Endothelial cell of umbilical vein (primary cell): ENCODE measurements around the gene RBAK. TPM values are rescaled to one million over a fixed set of nuclear protein-coding genes. Genes with fewer than 3 reads are reported as not detected.

Experiments used
- BruUV-seq: library from RNA; stranded (reverse); fragments of 400-500 nt; replicated peaks from 2 replicates; lab custom pipeline; 2021; lab: Mats Ljungman, UMichigan
- CTCF ChIA-PET: fragments of 300-600, 350-600 bp; sonication (Branson Sonifier 250); formaldehyde crosslinking; loops from one replicate; lab custom pipeline; 2021; ENCODE audit warnings: antibody characterized with exemption, inconsistent platforms; lab: Charles Lee
- POLR2A ChIA-PET: fragments of 300-600, 350-600 bp; sonication (Branson Sonifier 250); formaldehyde crosslinking; loops from one replicate; lab custom pipeline; 2021; ENCODE audit warnings: antibody characterized with exemption, inconsistent platforms; lab: Charles Lee
- DNase-seq: peaks from one replicate; pipeline ENCODE4 v3.0.0-alpha.2; 2011; ENCODE audit warnings: low read depth, low spot score
- FAIRE-seq: peaks from 2 replicates; lab custom pipeline; 2011; peaks lifted over from hg19 to GRCh38; lab: Jason Lieb, UNC
- H2AFZ ChIP-seq: 2 replicates; pipeline ENCODE4 v1.6.0; 2012; ENCODE audit warnings: low read depth, low read length, control low read depth, inconsistent platforms
- H3K27ac ChIP-seq: 2 replicates; pipeline ENCODE4 v1.5.1; 2011; ENCODE audit warnings: low read depth, mild to moderate bottlenecking, control low read depth, low read length, moderate library complexity; ENCODE audit not compliant: insufficient read depth
- H3K27me3 ChIP-seq, 2 experiments: 2 replicates each; pipeline versions ENCODE4 v1.6.0 to v1.6.1; 2011; ENCODE audit warnings: low read length in 2 of 2, mixed read lengths in 1 of 2; ENCODE audit not compliant: control insufficient read depth in 2 of 2, insufficient read depth in 2 of 2
- H3K36me3 ChIP-seq, 2 experiments: 2 replicates in 1 of 2; 3 replicates in 1 of 2; pipeline ENCODE4 v1.5.1; 2011; ENCODE audit warnings: low read length in 2 of 2, mild to moderate bottlenecking in 1 of 2, moderate library complexity in 1 of 2; ENCODE audit not compliant: control insufficient read depth in 2 of 2, insufficient read depth in 2 of 2; ENCODE audit errors: extremely low read depth in 1 of 2
- H3K4me1 ChIP-seq: 3 replicates; pipeline ENCODE4 v1.5.1; 2011; ENCODE audit warnings: mild to moderate bottlenecking, low read length; ENCODE audit not compliant: control insufficient read depth, insufficient read depth; ENCODE audit errors: extremely low read depth
- H3K4me2 ChIP-seq: 2 replicates; pipeline ENCODE4 v1.6.1; 2011; ENCODE audit warnings: low read length, control low read depth, mixed read lengths; ENCODE audit not compliant: insufficient read depth
- H3K4me3 ChIP-seq, 3 experiments: fragments of 200-600 bp in 1 of 3; sonication (generic), shearing (Covaris generic) in 1 of 3; replicated peaks in 1 of 3; 2 replicates each; pipeline ENCODE4 v1.5.1; 2011 to 2016; ENCODE audit warnings: control low read depth in 3 of 3, low read length in 3 of 3, mild to moderate bottlenecking in 2 of 3, inconsistent platforms in 1 of 3, low read depth in 1 of 3, moderate library complexity in 1 of 3; ENCODE audit not compliant: insufficient read depth in 1 of 3
- H3K79me2 ChIP-seq: 2 replicates; pipeline ENCODE4 v1.6.0; 2012; ENCODE audit warnings: low read length, inconsistent platforms; ENCODE audit not compliant: control insufficient read depth, insufficient read depth
- H3K9ac ChIP-seq: replicated peaks from 2 replicates; pipeline ENCODE3; 2011; ENCODE audit warnings: low read length, control low read depth; ENCODE audit not compliant: insufficient read depth; ENCODE audit errors: extremely low read depth
- H3K9me1 ChIP-seq: replicated peaks from 3 replicates; pipeline ENCODE4 v1.6.0; 2011; ENCODE audit warnings: mild to moderate bottlenecking, low read length; ENCODE audit not compliant: control insufficient read depth, insufficient read depth; ENCODE audit errors: extremely low read depth
- H3K9me3 ChIP-seq: replicated peaks from 2 replicates; pipeline ENCODE4 v1.5.1; 2012; ENCODE audit warnings: low read length, inconsistent platforms; ENCODE audit not compliant: control insufficient read depth, insufficient read depth
- H4K20me1 ChIP-seq: replicated peaks from 2 replicates; pipeline ENCODE3; 2011; ENCODE audit warnings: mild to moderate bottlenecking, low read length; ENCODE audit not compliant: control insufficient read depth, insufficient read depth; ENCODE audit errors: extremely low read depth
- CTCF ChIP-seq, 2 donors: IDR thresholded peaks; 1 replicate in 1 of 2; 2 replicates in 1 of 2; pipeline ENCODE4 v1.5.1; 2011; ENCODE audit warnings: low read length in 2 of 2, mild to moderate bottlenecking in 2 of 2, moderate library complexity in 2 of 2, control low read depth in 1 of 2, inconsistent platforms in 1 of 2, low read depth in 1 of 2; ENCODE audit not compliant: insufficient read depth in 1 of 2; ENCODE audit errors: extremely low read depth in 1 of 2
- EZH2 ChIP-seq: IDR thresholded peaks from 2 replicates; pipeline ENCODE4 v1.6.1; 2012; ENCODE audit warnings: borderline replicate concordance, low read depth, mild to moderate bottlenecking, moderate library complexity, low read length, inconsistent platforms; ENCODE audit not compliant: severe bottlenecking
- FOS ChIP-seq: IDR thresholded peaks from 2 replicates; pipeline ENCODE4 v1.6.1; 2011; ENCODE audit warnings: mild to moderate bottlenecking, low read length, moderate library complexity, borderline replicate concordance; ENCODE audit not compliant: insufficient read depth
- GATA2 ChIP-seq: IDR thresholded peaks from 2 replicates; pipeline ENCODE4 v1.7.0; 2011; ENCODE audit warnings: low read depth, mild to moderate bottlenecking, moderate library complexity, mixed read lengths, low read length; ENCODE audit not compliant: insufficient read length, insufficient read depth
- JUN ChIP-seq: IDR thresholded peaks from 2 replicates; pipeline ENCODE4 v1.6.1; 2011; ENCODE audit warnings: borderline replicate concordance, low read depth; ENCODE audit not compliant: insufficient read length, insufficient read depth
- MAX ChIP-seq: IDR thresholded peaks from 2 replicates; pipeline ENCODE4 v1.6.1; 2011; ENCODE audit not compliant: insufficient read depth, insufficient read length
- MYC ChIP-seq: IDR thresholded peaks from one replicate; pipeline ENCODE4 v1.6.1; 2011; ENCODE audit warnings: mild to moderate bottlenecking, low read depth, low read length
- POLR2A ChIP-seq: IDR thresholded peaks from 2 replicates; pipeline ENCODE4 v1.6.1; 2012; ENCODE audit warnings: low read depth, mild to moderate bottlenecking, control low read depth, low read length
- POLR2AphosphoS5 ChIP-seq: IDR thresholded peaks from 2 replicates; pipeline ENCODE4 v1.6.1; 2012; ENCODE audit warnings: low read depth, mild to moderate bottlenecking, control low read depth, low read length, moderate library complexity; ENCODE audit not compliant: insufficient read depth
- dilution Hi-C: fragments of 300-500 bp; cut with MboI; formaldehyde crosslinking; loops from one replicate; pipeline ENCODE4 v1.15.0; 2019; ENCODE audit warnings: low sequenced_read_pairs; ENCODE audit not compliant: extremely low pct_ligation_motif_present
- intact Hi-C: fragments of 100-400 bp; cut with micrococcal nuclease; formaldehyde crosslinking; loops from one replicate; pipeline ENCODE4 v1.10.0; 2022
- polyA plus RNA-seq, 4 experiments: library from polyadenylated mRNA; depleted of rRNA in 3 of 4; stranded (reverse) in 3 of 4; unstranded in 1 of 4; fragments of >200 nt; gene quantifications; 2 replicates each; pipeline versions ENCODE4 v1.2.1 to v1.2.3, GENCODE V29; 2011 to 2012; ENCODE audit warnings: missing spikeins in 1 of 4
- total RNA-seq: library from RNA; stranded (reverse); gene quantifications from 2 replicates; pipeline ENCODE4 v1.2.3, GENCODE V29; 2021

Gene RBAK
- total and polyA plus RNA-seq, 2 donors (not counting 3 experiments of a cell fraction or from before 2014, with no cell fraction given) = 1.4 to 8.6 TPM

GRCh38 chr7:5053175-5053574, 7.5 kb downstream of the RBAK start:
- Histone ChIP-seq H2AFZ (no peak overlapping the region), H3K36me3 (peaks cover 4 to 6% of the 10 kb centered on the region in 2 experiments), H3K79me2 (peaks cover 13% of the 10 kb centered on the region), H3K9me3 (no peaks in the 10 kb centered on the region), H3K27ac (no peak overlapping the region), H3K4me1 (no peaks in the 10 kb centered on the region), H3K9me1 (no peaks in the 10 kb centered on the region), H4K20me1 (no peaks in the 10 kb centered on the region), H3K4me3 (no peak overlapping the region), H3K27me3 (no peaks in the 10 kb centered on the region), H3K9ac (no peak overlapping the region), H3K4me2 (no peak overlapping the region)
- DNase-seq = no peak
- intact Hi-C loops (no loop called here), dilution Hi-C loops (no loop called here)
- no peak for FAIRE-seq
- no TSS peak for BruUV-seq
- CTCF ChIA-PET = interaction anchor here (0.5 kb wide), 1 partner anchor 17 kb away, joined by 3 read pairs; no protein-coding TSS in a partner anchor
- POLR2A ChIA-PET = no interaction called here
- TF ChIP-seq GATA2 = no peak
- no peak for TF ChIP-seq POLR2A
- no peak for TF ChIP-seq JUN
- TF ChIP-seq FOS = no peak
- TF ChIP-seq MYC = no peak
- no peak for TF ChIP-seq POLR2AphosphoS5
- TF ChIP-seq CTCF (IDR thresholded peaks at IDR 0.05; ENCODE audit: extremely low read depth in 1 of 2, insufficient read depth in 1 of 2, low read depth in 1 of 2, low read length in 2 of 2) = no peak
- no peak for TF ChIP-seq EZH2
- TF ChIP-seq MAX = no peak
